Cardiac fibroblast (primary cell): ENCODE measurements around the gene PTCD2.

ENCODE experiments used
- DNase-seq, 2 donors: peaks; one replicate each; pipeline versions ENCODE4 v3.0.0 to v3.0.0-alpha.2; 2010; ENCODE audit warnings: low read depth in 2 of 2
- H3K4me3 ChIP-seq, 2 donors: replicated peaks in 1 of 2; 1 replicate in 1 of 2; 2 replicates in 1 of 2; pipeline ENCODE4 v1.5.1; 2011; ENCODE audit warnings: low read depth in 2 of 2, low read length in 2 of 2, mild to moderate bottlenecking in 2 of 2, moderate library complexity in 1 of 2
- CTCF ChIP-seq: IDR thresholded peaks from one replicate; pipeline ENCODE4 v1.5.1; 2011; ENCODE audit warnings: low read depth, mild to moderate bottlenecking, low read length, inconsistent platforms

The PTCD2 gene

DNA sequence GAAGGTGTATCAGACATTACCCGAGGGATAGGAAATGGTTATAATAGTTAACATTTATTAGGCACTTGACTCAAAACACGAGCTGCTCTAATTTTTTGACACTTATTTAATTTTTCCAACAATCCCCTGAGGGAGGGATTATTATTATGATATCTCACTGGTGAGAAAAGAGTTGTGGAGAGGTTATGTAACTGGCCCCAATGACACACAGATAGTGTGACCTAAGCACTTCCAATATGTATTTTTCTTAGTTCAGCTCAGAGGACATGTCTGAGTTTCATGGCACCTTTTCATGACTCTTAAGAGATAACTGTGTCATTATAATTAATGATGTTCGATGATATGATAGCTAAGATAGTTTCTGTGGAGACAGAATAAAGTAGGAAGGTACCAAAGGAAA lies 86.9 kb downstream of the PTCD2 start:
- no peak for DNase-seq
- no peak overlapping the region for H3K4me3 ChIP-seq
- no peak for TF ChIP-seq CTCF

- no peak overlapping the region for H3K4me3 ChIP-seq
- peak in 1 of 2 donors; percentile 43 for DNase-seq
- TF ChIP-seq CTCF, result no peak
Measured at GRCh38 chr5:72407541-72407940, 87.4 kb downstream of the PTCD2 start.

GRCh38 chr5:72408127-72408526 lies 88.0 kb downstream of the PTCD2 start:
- no peak for DNase-seq
- no peak overlapping the region for H3K4me3 ChIP-seq
- TF ChIP-seq CTCF, result no peak

GRCh38 chr5:72408603-72409002 lies 88.4 kb downstream of the PTCD2 start:
- TF ChIP-seq CTCF, result no peak
- H3K4me3 ChIP-seq, result no peak overlapping the region
- peak; percentile 60 to 83 for DNase-seq

DNA sequence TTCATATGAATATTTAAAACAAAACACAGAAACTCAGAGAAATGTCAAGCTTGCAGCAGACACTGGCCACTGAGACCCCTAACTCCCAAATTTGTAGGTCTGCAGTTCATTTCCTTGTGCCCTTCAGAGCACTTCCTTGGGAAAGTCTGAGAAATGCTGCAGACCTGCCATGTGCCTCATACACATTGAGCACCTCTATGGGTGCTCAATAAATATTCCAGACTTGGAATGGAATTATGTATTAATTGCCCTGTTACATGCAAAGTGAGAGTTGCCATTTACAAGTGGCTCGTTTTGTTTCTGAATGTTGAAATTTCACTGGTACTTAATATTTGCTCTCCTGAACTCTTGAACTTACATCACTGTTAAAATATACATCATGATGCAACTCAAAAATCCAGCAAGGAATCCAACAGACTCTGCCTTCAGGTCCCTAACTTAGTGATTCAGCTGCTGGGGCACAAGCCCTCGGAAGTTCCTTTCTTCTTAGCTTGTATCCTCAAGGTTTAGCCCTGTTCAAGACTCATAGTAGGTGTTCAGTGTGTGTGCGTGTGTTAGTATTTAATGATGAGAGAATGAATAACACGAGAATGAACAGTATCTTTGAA lies 90.6 kb downstream of the PTCD2 start:
- DNase-seq, result peak; percentile 58 to 78
- TF ChIP-seq CTCF, result no peak
- no peak overlapping the region for H3K4me3 ChIP-seq

- DNase-seq, result peak; percentile 75 to 84
- TF ChIP-seq CTCF, result peak; percentile 39
Measured at GRCh38 chr5:72412283-72413055, 92.3 kb downstream of the PTCD2 start.

More at GRCh38 chr5:72412283-72413055, 92.3 kb downstream of the PTCD2 start:
- H3K4me3 ChIP-seq, result no peak overlapping the region
